UCSD-AML1 (cell line): ENCODE results near the gene C1orf35.

Experiments
- DNase-seq: peaks from one replicate; lab custom pipeline; 2025; ENCODE audit not compliant: unreplicated experiment; lab: John Stamatoyannopoulos, UW

C1orf35 gene

DNA sequence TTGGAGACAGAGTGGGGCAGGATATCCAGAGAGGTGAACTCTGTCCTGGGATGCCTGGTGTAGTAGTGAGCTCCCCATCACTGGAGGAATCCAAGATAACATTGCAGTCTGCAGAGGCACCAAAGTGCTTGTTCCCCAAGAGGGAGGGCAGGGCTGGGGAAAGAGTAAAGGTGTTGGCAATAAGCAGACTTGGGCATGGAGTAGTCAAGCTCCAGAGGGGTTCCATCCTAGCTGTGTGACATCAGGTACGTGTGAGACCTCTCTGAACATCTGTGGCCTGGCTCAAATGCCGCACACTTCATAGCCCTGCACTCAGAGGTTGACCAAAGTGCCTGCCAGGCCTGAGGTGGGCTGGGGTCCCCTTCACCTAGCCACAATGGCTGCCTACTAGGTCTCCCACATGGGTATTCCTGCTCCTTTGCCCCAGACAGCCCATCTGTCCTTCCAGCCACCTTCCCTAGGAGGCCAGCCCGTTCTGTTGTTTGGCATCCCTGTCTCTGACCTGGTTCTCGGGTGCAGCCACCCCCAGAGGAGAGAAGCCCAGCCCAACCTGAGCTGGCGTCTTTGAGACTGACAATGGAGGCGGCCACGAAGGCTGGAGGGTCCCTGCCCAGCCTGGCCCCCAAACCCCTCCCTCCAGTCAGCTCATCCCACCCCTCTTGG is 23.4 kb downstream of the C1orf35 start:
- no peak for DNase-seq

GRCh38 chr1:228079013-228079412 is 24.1 kb downstream of the C1orf35 start:
- no peak for DNase-seq

GRCh38 chr1:228077565-228078330 is 25.4 kb downstream of the C1orf35 start:
- no peak for DNase-seq

DNA sequence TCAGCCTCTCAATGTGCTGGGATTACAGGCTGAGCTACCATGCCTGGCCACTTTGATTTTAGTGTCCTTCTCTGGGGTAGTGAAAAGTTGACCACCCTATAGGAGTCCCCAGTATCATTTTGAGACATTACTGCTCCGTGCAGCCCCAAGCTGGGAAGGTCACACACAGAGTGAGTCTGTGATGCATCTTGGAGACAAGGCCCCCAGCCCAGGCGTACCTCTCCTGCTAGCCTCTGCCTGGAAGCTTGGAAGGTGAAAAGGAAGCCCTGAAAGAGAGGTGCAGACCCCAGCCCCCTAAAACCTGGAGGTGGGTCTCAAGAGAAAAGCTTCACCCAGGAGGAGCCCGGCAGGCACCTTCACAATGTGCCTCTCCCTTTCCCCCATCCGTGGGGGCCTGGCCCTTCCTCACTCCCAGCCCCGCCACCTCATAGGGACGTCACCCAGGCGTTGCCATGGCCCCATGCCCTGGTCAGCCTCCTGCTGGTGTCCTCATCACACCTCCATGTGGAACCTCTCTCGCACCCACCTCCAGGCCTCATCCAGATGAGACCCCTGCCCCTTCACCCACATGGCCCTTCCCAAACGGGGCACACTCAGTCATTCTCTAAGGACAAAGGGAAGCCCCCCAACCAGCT is 26.2 kb downstream of the C1orf35 start:
- DNase-seq: no peak

DNA sequence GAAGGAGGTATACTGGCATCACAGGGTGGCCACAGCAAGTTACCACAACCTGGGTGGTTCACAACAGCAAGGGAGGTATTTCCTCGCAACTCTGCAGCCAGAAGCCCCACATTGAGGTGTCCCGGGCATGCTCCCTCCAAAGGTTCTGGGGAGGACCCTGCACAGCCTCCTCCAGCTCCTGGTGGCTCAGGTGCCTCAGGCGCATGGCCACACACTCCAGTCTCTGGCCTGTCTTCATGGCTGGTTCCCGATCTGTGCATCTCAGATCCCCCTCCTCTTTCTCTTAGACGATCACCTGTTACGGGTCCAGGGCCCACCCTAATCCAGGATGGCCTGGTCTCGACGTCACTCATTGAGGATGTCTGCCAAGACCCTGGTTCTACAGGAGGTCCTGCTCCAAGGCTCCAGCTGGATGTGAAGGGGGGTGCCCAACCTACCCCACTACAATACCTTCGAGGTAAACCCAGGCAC is 27.3 kb downstream of the C1orf35 start:
- DNase-seq: no peak

- no peak for DNase-seq
These were observed 28.0 kb downstream of the C1orf35 start for GRCh38 chr1:228074954-228075730.

DNA sequence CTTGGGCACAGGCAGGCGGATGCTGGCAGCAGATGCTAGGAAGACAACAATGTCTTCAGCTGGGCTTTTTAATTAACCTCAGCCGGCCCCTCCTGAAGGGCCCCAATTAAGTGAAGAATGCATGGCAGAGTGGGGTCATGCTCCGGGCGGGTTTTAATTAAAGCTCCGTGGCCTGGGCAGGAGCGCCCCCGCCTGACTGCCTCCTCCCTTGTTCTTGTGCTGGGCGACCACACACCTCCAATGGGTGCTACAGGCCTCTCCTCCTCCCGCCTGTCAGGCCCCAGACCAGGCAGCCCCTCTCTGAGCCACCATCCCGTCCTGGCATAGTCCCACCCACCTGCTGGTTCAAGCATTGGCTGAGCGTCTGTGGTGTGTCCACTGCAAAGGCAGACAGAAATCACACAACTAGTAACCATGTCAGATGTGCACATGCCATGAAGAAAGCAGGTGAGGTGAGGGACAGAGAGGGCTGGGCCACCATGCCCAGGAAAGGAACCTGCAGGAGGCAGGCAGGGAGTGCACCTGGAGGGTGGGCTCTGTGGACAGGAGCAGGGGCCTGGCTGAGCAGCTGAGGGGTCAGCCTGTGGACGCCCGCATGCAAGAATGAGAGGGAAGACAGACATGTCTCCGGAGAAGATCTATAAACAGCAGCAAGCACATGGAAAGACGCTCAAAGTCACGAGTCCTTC is 29.1 kb downstream of the C1orf35 start:
- DNase-seq: no peak

GRCh38 chr1:228073061-228073856 is 29.9 kb downstream of the C1orf35 start:
- no peak for DNase-seq

- DNase-seq: no peak
These were observed 30.5 kb downstream of the C1orf35 start for GRCh38 chr1:228072658-228073043.

GRCh38 chr1:228071839-228072657 is 31.1 kb downstream of the C1orf35 start:
- no peak for DNase-seq

DNA sequence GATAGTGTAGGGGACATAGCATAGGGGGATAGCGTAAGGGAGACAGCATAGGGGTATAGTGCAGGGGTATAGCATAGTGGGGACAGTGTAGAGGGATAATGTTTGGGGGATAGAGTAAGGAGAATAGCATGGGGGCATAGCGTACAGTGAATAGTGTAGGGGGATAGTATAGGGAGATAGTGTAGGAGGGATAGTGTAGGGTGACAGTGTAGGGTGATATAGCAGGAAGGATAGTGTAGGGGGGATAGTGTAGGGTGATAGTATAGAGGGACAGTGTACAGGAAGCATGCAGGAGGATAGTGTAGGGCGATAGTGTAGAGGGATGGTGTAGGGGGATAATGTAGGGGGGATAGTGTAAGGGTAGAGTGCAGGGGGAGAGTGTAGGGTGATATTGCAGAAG is 32.3 kb downstream of the C1orf35 start:
- DNase-seq: no peak

DNA sequence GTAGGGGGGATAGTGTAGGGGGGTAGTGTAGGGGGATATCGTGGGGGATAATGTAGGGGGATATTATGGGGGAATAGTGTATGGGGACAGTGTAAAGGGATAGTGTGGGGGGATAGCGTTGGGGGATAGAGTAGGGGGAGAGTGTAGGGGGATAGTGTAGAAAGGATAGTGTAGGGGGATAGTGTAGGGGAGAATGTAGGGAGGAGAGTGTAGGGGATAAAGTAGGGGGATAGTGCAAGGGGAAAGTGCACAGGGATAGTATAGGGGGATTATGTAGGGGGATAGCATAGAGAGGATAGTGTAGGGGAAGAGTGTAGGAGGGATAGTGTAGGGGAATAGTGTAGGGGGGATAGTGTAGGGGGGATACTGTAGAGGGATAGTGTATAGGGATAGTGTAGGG is 33.0 kb downstream of the C1orf35 start:
- DNase-seq: no peak

GRCh38 chr1:228068359-228068758 is 34.8 kb downstream of the C1orf35 start:
- no peak for DNase-seq

GRCh38 chr1:228066891-228067654 is 36.1 kb downstream of the C1orf35 start:
- DNase-seq: no peak

GRCh38 chr1:228066416-228066815 is 36.7 kb downstream of the C1orf35 start:
- DNase-seq: no peak

DNA sequence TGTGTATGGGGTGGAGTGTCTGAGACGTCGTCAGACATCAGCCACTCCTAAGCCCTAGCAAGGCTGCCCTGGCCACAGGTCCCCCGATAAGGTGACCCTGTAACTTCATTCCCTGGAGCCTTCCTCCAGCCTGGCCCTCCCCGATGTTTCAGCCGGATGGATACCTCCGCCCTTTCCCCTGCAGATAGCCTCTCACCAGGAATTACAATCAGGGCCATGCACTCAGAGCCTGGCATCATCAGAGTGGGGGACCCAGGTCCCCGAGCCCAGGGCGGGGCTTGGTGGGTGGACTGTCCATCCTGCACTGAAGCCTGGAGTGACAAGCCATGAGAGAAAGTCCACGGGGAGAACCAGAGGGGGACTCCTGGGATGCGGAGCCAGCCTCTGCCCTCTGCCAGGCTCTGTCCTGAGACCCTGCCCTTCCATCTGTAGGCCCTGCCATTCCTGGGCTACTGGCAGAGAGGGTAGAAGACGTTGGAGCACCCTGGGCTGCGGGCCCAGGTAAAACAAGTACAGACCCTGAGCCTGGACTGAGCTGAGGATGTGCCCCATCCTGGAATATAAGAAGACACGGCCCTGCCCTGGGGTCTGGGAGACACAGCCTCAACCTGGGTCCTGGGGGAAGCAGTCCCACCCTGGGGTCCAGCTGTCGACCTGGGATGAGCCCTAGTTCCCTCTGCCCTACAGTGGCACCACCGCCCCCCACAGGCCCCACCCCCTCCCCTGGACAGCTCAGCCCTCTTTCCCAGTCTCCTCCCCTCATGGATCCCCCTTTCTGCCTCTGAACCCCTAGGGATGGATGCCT is 37.4 kb downstream of the C1orf35 start:
- no peak for DNase-seq

- DNase-seq: no peak
These were observed 38.2 kb downstream of the C1orf35 start for GRCh38 chr1:228064741-228065542.
